Measurements from ENCODE around the gene LDLRAD1.
"Not testable (repeated sequence)": the region's sequence is repeated elsewhere in the genome, so short reads cannot be mapped to it uniquely, and the experiment has no call there.

LDLRAD1 gene

GRCh38 chr1:54010415-54011117 is 7.4 kb downstream of the LDLRAD1 start:
- TF ChIP-seq POLR2A (IDR thresholded peaks at IDR 0.05; ENCODE audit: low read length) = no peak
- TF ChIP-seq GATA1 (IDR thresholded peaks at IDR 0.05; ENCODE audit: low read depth, low read length) = no peak
- DNase-seq = no peak

- DNase-seq = no peak
- TF ChIP-seq POLR2A (IDR thresholded peaks at IDR 0.05; ENCODE audit: low read length) (no peak), GATA1 (IDR thresholded peaks at IDR 0.05; ENCODE audit: low read depth, low read length) (no peak)
Measured at GRCh38 chr1:54009406-54009805, 8.6 kb downstream of the LDLRAD1 start.

GRCh38 chr1:54008876-54009275 is 9.1 kb downstream of the LDLRAD1 start:
- DNase-seq = no peak
- TF ChIP-seq POLR2A (IDR thresholded peaks at IDR 0.05; ENCODE audit: low read length) (no peak), GATA1 (IDR thresholded peaks at IDR 0.05; ENCODE audit: low read depth, low read length) (no peak)

DNA sequence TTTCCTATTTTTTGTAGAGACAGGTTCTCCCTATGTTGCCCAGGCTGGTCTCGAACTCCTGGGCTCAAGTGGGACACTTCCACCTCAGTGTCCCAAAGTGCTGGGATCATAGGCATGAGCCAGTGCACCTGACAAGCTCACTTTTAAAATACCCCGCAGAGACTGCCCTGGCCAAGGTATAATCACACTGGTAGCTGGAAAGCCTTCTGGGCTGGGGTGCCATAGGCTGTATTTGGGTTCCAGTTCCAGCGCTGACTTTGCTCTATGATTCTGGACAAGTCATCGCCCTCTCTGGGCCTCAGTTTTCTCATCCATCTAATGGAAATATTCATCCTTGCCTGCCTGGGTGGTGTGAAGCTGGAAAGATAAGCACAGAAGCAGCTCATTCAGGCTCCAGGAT is 10.4 kb downstream of the LDLRAD1 start:
- DNase-seq = no peak
- TF ChIP-seq GATA1 (IDR thresholded peaks at IDR 0.05; ENCODE audit: low read depth, low read length) = no peak
- no peak for TF ChIP-seq POLR2A (IDR thresholded peaks at IDR 0.05; ENCODE audit: low read length)

- DNase-seq = no peak
- TF ChIP-seq GATA1 (IDR thresholded peaks at IDR 0.05; ENCODE audit: low read depth, low read length) = no peak
- no peak for TF ChIP-seq POLR2A (IDR thresholded peaks at IDR 0.05; ENCODE audit: low read length)
Measured at GRCh38 chr1:54006508-54006907, 11.5 kb downstream of the LDLRAD1 start.

GRCh38 chr1:54004481-54005049 is 13.4 kb downstream of the LDLRAD1 start:
- no peak for TF ChIP-seq GATA1 (IDR thresholded peaks at IDR 0.05; ENCODE audit: low read depth, low read length)
- TF ChIP-seq POLR2A (IDR thresholded peaks at IDR 0.05; ENCODE audit: low read length) = no peak
- no peak for DNase-seq

DNA sequence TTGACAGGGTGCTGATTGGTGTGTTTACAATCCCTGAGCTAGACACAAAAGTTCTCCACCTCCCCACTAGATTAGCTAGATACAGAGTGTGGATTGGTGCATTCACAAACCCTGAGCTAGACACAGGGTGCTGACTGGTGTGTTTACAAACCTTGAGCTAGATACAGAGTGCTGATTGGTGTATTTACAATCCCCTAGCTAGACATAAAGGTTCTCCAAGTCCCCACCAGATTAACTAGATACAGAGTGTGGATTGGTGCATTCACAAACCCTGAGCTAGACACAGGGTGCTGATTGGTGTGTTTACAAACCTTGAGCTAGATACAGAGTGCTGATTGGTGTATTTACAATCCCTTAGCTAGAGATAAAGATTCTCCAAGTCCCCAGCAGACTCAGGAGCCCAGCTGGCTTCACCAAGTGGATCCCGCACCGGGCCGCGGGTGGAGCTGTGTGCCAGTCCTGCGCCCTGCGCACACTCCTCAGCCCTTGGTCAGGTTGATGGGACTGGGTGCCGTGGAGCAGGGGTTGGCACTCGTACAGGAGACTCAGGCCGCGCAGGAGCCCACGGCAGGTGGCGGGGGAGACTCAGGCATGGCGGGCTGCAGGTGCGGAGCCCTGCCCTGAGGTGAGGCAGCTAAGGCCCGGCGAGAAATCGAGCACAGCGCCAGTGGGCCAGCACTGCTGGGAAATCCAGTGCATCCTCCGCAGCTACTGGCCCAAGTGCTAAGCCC is 14.1 kb downstream of the LDLRAD1 start:
- DNase-seq = not testable (repeated sequence)

DNA sequence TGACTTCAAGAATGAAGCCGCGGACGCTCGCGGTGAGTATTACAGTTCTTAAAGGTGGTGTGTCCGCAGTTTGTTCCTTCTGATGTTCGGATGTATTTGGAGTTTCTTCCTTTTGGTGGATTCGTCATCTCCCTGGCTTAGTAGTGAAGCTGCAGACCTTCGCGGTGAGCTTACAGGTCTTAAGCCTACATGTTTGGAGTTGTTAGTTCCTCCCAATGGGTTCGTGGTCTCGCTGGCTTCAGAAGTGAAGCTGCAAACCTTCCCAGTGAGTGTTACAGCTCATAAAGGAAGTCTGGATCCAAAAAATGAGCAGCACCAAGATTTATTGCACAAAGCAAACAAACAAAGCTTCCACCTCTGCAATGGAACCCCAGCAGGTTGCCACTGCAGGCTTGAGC is 14.7 kb downstream of the LDLRAD1 start:
- DNase-seq = no peak
- TF ChIP-seq POLR2A (IDR thresholded peaks at IDR 0.05; ENCODE audit: low read length) = no peak
- TF ChIP-seq GATA1 (IDR thresholded peaks at IDR 0.05; ENCODE audit: low read depth, low read length) = no peak

DNA sequence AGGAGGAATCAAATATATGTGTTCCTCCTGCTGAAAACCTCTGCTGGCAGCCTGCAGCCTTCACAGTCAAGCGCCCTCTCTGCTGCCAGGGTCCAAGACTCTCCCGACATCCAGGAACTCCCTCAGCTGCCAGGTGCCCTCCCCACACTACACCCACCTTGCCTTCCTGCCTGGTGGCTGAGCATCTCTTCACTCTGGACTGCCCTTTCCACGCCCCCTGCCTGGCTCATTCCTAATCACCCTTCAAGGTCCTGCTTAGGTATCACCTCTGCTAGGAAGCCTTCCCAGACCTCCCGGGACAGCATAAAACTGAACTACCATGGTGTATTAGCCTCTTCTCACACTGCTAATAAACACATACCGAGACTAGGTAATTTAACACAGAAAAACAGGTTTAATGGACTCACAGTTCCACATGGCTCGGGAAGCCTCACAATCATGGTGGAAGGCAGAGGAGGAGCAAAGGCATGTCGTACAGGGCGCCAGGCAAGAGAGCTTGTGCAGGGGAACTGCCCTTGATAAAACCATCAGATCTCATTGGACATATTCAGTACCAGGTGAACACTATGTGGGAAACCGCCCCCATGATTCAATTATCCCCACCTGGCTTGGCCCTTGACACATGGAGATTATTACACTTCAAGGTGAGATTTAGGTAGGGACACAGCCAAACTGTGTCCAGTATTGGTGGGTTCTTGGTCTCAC is 15.3 kb downstream of the LDLRAD1 start:
- DNase-seq = no peak
- no peak for TF ChIP-seq GATA1 (IDR thresholded peaks at IDR 0.05; ENCODE audit: low read depth, low read length)
- no peak for TF ChIP-seq POLR2A (IDR thresholded peaks at IDR 0.05; ENCODE audit: low read length)

- no peak for DNase-seq
- TF ChIP-seq POLR2A (IDR thresholded peaks at IDR 0.05; ENCODE audit: low read length) = no peak
- no peak for TF ChIP-seq GATA1 (IDR thresholded peaks at IDR 0.05; ENCODE audit: low read depth, low read length)
Measured at GRCh38 chr1:54001591-54001990, 16.4 kb downstream of the LDLRAD1 start.

DNA sequence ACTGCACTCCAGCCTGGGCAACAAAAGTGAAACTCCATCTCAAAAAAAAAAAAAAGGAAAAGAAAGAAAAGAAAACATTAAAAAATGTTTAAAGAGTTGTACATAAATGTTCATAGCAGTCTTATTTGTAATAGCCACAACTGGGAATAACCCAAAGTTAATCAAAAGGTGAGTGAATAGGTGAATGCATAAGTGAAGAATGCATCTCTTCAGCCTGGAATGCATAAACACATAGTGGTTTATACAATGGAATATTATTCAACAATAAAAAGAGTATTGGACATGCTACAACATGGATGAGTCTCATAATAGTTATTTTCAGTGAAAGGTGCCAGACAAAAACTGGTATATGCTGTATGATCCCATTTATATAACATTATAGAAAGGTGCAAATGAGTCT is 18.1 kb downstream of the LDLRAD1 start:
- no peak for DNase-seq
- no peak for TF ChIP-seq POLR2A (IDR thresholded peaks at IDR 0.05; ENCODE audit: low read length)
- no peak for TF ChIP-seq GATA1 (IDR thresholded peaks at IDR 0.05; ENCODE audit: low read depth, low read length)

DNA sequence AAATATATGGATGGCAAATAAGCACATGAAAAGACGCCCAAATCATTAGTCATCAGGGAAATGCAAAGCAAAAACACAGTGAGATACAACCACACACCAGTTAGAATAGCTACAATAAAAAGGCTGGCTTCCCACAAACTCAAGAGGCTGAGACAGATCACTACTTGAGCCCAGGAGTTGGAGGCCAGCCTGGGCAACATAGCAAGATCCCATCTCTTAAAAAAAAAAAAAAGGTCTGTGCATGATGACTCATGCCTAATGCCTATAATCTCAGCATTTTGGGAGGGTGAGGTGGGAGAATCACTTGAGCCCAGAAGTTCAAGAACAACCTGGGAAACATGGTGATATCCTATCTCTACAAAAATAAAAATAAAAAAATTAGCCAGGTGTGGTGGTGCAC is 19.8 kb downstream of the LDLRAD1 start:
- no peak for TF ChIP-seq GATA1 (IDR thresholded peaks at IDR 0.05; ENCODE audit: low read depth, low read length)
- no peak for TF ChIP-seq POLR2A (IDR thresholded peaks at IDR 0.05; ENCODE audit: low read length)
- DNase-seq = no peak

- no peak for TF ChIP-seq GATA1 (IDR thresholded peaks at IDR 0.05; ENCODE audit: low read depth, low read length)
- TF ChIP-seq POLR2A (IDR thresholded peaks at IDR 0.05; ENCODE audit: low read length) = no peak
- DNase-seq = no peak
Measured at GRCh38 chr1:53995683-53996082, 22.3 kb downstream of the LDLRAD1 start.

DNA sequence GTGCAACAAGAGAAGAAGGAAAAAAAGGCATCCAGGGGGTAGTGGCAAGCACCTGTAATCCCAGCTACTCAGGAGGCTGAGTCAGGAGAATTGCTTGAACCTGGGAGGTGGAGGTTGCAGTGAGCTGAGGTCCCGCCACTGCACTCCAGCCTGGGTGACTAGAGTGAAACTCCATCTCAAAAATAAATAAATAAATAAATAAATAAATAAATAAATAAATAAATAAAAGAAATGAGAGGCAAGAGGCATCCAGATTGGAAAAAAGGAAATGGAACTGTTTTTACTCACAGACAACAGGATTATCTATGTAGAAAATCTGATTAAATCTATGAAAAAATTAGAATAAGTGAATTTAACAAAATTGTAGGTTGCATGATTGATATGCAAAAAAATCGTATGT is 23.5 kb downstream of the LDLRAD1 start:
- DNase-seq = not testable (repeated sequence)

Measured in erythroblast (primary cell).